ENCODE data around the gene PRPF31.

Gene PRPF31

GRCh38 chr19:54104998-54105715 lies 10.4 kb upstream of the PRPF31 start:
- Histone ChIP-seq H3K27me3 (no peaks in the 10 kb centered on the region), H3K36me3 (peaks cover 46% of the 10 kb centered on the region), H3K27ac (no peak overlapping the region), H3K4me1 (ENCODE audit: control insufficient read depth in 1 of 2, insufficient read depth in 1 of 2, low read depth in 1 of 2, low read length in 1 of 2) (peaks cover 31 to 32% of the 10 kb centered on the region in 2 experiments), H3K4me3 (ENCODE audit: low read depth in 1 of 2, low read length in 1 of 2) (no peak overlapping the region), H3K9me3 (no peaks in the 10 kb centered on the region)
- TF ChIP-seq CTCF (IDR thresholded peaks at IDR 0.05): no peak

- Histone ChIP-seq H3K4me3 (ENCODE audit: low read depth in 1 of 2, low read length in 1 of 2) (no peak overlapping the region), H3K27me3 (no peaks in the 10 kb centered on the region), H3K27ac (no peak overlapping the region), H3K36me3 (peaks cover 53% of the 10 kb centered on the region), H3K4me1 (ENCODE audit: control insufficient read depth in 1 of 2, insufficient read depth in 1 of 2, low read depth in 1 of 2, low read length in 1 of 2) (peaks cover 25% of the 10 kb centered on the region in 2 experiments), H3K9me3 (no peaks in the 10 kb centered on the region)
- TF ChIP-seq CTCF (IDR thresholded peaks at IDR 0.05): no peak
Measured at GRCh38 chr19:54105796-54106195, 9.8 kb upstream of the PRPF31 start.

GRCh38 chr19:54106716-54107115 lies 8.8 kb upstream of the PRPF31 start:
- Histone ChIP-seq H3K4me1 (ENCODE audit: control insufficient read depth in 1 of 2, insufficient read depth in 1 of 2, low read depth in 1 of 2, low read length in 1 of 2) (peaks cover 15 to 16% of the 10 kb centered on the region in 2 experiments), H3K4me3 (ENCODE audit: low read depth in 1 of 2, low read length in 1 of 2) (no peak overlapping the region), H3K9me3 (no peaks in the 10 kb centered on the region), H3K27ac (no peak overlapping the region), H3K27me3 (no peaks in the 10 kb centered on the region), H3K36me3 (peaks cover 57% of the 10 kb centered on the region)
- no peak for TF ChIP-seq CTCF (IDR thresholded peaks at IDR 0.05)

GRCh38 chr19:54107876-54108490 lies 7.6 kb upstream of the PRPF31 start:
- H3K36me3 ChIP-seq: peaks cover 60% of the 10 kb centered on the region
- TF ChIP-seq CTCF (IDR thresholded peaks at IDR 0.05): no peak

GRCh38 chr19:54108496-54108895 lies 7.1 kb upstream of the PRPF31 start:
- Histone ChIP-seq H3K4me1 (ENCODE audit: control insufficient read depth in 1 of 2, insufficient read depth in 1 of 2, low read depth in 1 of 2, low read length in 1 of 2) (peaks cover under 1% of the 10 kb centered on the region in 2 experiments), H3K36me3 (peaks cover 65% of the 10 kb centered on the region), H3K4me3 (ENCODE audit: low read depth in 1 of 2, low read length in 1 of 2) (no peak overlapping the region), H3K9me3 (no peaks in the 10 kb centered on the region), H3K27ac (no peak overlapping the region), H3K27me3 (no peaks in the 10 kb centered on the region)
- TF ChIP-seq CTCF (IDR thresholded peaks at IDR 0.05): no peak

More at GRCh38 chr19:54107876-54108490, 7.6 kb upstream of the PRPF31 start:
- Histone ChIP-seq H3K27me3 (no peaks in the 10 kb centered on the region), H3K27ac (no peak overlapping the region), H3K9me3 (no peaks in the 10 kb centered on the region), H3K4me1 (ENCODE audit: control insufficient read depth in 1 of 2, insufficient read depth in 1 of 2, low read depth in 1 of 2, low read length in 1 of 2) (peaks cover 6% of the 10 kb centered on the region in 2 experiments), H3K4me3 (ENCODE audit: low read depth in 1 of 2, low read length in 1 of 2) (no peak overlapping the region)

Measured in neutrophil (primary cell).